ENCODE measurements around the gene CHST12.

DNA sequence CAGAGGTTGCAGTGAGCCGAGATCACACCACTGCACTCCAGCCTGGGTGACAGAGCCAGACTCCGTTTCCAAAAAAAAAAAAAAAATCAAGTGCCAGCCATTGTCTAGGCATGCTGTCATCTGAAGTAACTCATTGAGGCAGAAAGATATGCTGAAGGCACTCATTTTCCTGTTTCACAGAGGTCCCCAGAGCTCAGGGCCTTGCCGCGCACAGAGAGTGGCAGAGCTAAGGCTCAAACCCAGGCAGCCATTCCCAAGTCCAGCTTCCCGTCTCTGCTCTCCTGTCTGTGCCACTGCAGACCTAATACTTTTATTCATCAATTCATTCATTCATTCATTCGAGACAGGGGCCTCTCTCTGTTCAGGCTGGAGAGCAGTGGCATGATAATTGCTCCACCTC is 69.3 kb downstream of the CHST12 start:
- no peak for TF ChIP-seq EZH2phosphoT487 (IDR thresholded peaks at IDR 0.05; ENCODE audit: borderline replicate concordance, low read length)
- TF ChIP-seq, protein P1, sequence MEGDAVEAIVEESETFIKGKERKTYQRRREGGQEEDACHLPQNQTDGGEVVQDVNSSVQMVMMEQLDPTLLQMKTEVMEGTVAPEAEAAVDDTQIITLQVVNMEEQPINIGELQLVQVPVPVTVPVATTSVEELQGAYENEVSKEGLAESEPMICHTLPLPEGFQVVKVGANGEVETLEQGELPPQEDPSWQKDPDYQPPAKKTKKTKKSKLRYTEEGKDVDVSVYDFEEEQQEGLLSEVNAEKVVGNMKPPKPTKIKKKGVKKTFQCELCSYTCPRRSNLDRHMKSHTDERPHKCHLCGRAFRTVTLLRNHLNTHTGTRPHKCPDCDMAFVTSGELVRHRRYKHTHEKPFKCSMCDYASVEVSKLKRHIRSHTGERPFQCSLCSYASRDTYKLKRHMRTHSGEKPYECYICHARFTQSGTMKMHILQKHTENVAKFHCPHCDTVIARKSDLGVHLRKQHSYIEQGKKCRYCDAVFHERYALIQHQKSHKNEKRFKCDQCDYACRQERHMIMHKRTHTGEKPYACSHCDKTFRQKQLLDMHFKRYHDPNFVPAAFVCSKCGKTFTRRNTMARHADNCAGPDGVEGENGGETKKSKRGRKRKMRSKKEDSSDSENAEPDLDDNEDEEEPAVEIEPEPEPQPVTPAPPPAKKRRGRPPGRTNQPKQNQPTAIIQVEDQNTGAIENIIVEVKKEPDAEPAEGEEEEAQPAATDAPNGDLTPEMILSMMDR (conservative IDR thresholded peaks at IDR 0.05; ENCODE audit: low read depth, low read length), result no peak
- TF ChIP-seq EZH2 (IDR thresholded peaks at IDR 0.05; ENCODE audit: low read length, unreplicated experiment), result no peak
